ENCODE measurements around the gene PRMT1.

GRCh38 chr19:49657493-49658138 is 19.5 kb upstream of the PRMT1 start:
- TF ChIP-seq EZH2 (IDR thresholded peaks at IDR 0.05; ENCODE audit: insufficient read depth, low read length) = no peak
- TF ChIP-seq, protein P1, sequence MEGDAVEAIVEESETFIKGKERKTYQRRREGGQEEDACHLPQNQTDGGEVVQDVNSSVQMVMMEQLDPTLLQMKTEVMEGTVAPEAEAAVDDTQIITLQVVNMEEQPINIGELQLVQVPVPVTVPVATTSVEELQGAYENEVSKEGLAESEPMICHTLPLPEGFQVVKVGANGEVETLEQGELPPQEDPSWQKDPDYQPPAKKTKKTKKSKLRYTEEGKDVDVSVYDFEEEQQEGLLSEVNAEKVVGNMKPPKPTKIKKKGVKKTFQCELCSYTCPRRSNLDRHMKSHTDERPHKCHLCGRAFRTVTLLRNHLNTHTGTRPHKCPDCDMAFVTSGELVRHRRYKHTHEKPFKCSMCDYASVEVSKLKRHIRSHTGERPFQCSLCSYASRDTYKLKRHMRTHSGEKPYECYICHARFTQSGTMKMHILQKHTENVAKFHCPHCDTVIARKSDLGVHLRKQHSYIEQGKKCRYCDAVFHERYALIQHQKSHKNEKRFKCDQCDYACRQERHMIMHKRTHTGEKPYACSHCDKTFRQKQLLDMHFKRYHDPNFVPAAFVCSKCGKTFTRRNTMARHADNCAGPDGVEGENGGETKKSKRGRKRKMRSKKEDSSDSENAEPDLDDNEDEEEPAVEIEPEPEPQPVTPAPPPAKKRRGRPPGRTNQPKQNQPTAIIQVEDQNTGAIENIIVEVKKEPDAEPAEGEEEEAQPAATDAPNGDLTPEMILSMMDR (IDR thresholded peaks at IDR 0.05; ENCODE audit: insufficient read depth, low read depth, low read length) = no peak

All from astrocyte (in vitro differentiated cells and primary cell).